ENCODE measurements around the gene TNIP2.
"Not testable (repeated sequence)": the region's sequence is repeated elsewhere in the genome, so short reads cannot be mapped to it uniquely, and the experiment has no call there.

The TNIP2 gene

GRCh38 chr4:2767705-2768074 lies 11.6 kb upstream of the TNIP2 start:
- DNase-seq, result no peak

- DNase-seq, result no peak
Measured at GRCh38 chr4:2767046-2767704, 11.0 kb upstream of the TNIP2 start.

GRCh38 chr4:2765832-2766526 lies 9.8 kb upstream of the TNIP2 start:
- DNase-seq, result no peak

- no peak for DNase-seq
Measured at GRCh38 chr4:2763511-2763967, 7.4 kb upstream of the TNIP2 start.

GRCh38 chr4:2762486-2763370 lies 6.6 kb upstream of the TNIP2 start:
- DNase-seq, result not testable (repeated sequence)

GRCh38 chr4:2762048-2762447 lies 5.9 kb upstream of the TNIP2 start:
- no peak for DNase-seq

GRCh38 chr4:2761035-2761923 lies 5.1 kb upstream of the TNIP2 start:
- DNase-seq, result no peak

- DNase-seq, result no peak
Measured at GRCh38 chr4:2757426-2757825, 1.3 kb upstream of the TNIP2 start.

GRCh38 chr4:2756691-2757350 lies 685 bp upstream of the TNIP2 start:
- DNase-seq, result no peak

- DNase-seq, result no peak
Measured at GRCh38 chr4:2754848-2755819, 1.0 kb downstream of the TNIP2 start.

GRCh38 chr4:2753436-2753835 lies 2.7 kb downstream of the TNIP2 start:
- DNase-seq, result no peak

GRCh38 chr4:2750719-2751605 lies 5.2 kb downstream of the TNIP2 start:
- DNase-seq, result no peak

- no peak for DNase-seq
Measured at GRCh38 chr4:2746891-2747695, 9.0 kb downstream of the TNIP2 start.

GRCh38 chr4:2745981-2746806 lies 9.9 kb downstream of the TNIP2 start:
- DNase-seq, result no peak

- no peak for DNase-seq
Measured at GRCh38 chr4:2745516-2745915, 10.6 kb downstream of the TNIP2 start.

- DNase-seq, result no peak
Measured at GRCh38 chr4:2744576-2745270, 11.4 kb downstream of the TNIP2 start.
